GM19395 (cell line): ENCODE results near the gene AMY1A.
"Not testable (repeated sequence)": the region's sequence is repeated elsewhere in the genome, so short reads cannot be mapped to it uniquely, and the experiment has no call there.

ENCODE experiments used
- ATAC-seq: cut with Tn5 transposase; IDR thresholded peaks from one replicate; pipeline ENCODE4 v1.9.1; 2021; ENCODE audit warnings: mild to moderate bottlenecking, moderate library complexity; ENCODE audit not compliant: unreplicated experiment

AMY1A gene

GRCh38 chr1:103655460-103655859 lies at the start of gene AMY1A:
AMY1A (plus strand) TSS chr1:103655760; CDS start chr1:103656331, 571 bp downstream.
- not testable (repeated sequence) for ATAC-seq

GRCh38 chr1:103616362-103616761 lies 39.2 kb upstream of the AMY1A start:
- no peak for ATAC-seq

- ATAC-seq: not testable (repeated sequence)
Observed at GRCh38 chr1:103616994-103617477, 38.5 kb upstream of the AMY1A start, which contains the start of gene AMY2A. AMY2A (plus strand) TSS chr1:103617427; CDS start chr1:103617441, 14 bp downstream.

GRCh38 chr1:103627436-103627835 lies 28.1 kb upstream of the AMY1A start:
- not testable (repeated sequence) for ATAC-seq

DNA sequence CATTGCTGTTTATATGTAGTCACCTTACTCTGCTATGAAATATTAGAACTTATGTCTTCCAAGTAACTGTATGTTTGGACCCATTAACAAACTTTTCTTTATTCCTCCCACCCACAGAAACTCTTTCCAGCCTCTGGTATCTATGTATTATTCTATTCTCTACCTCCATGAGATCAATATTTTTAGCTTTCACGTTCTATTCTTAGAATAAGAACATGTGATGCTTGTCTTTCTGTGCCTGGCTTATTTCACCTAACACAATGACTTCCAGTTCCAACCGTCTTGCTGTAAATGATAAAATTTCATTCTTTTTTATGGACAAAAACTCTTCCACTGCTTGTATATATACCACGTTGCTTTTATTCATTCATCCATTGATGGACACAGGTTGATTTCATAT lies 14.4 kb upstream of the AMY1A start:
- not testable (repeated sequence) for ATAC-seq

GRCh38 chr1:103643908-103644307 lies 11.7 kb upstream of the AMY1A start:
- not testable (repeated sequence) for ATAC-seq

- not testable (repeated sequence) for ATAC-seq
Observed at GRCh38 chr1:103650305-103650704, 5.3 kb upstream of the AMY1A start.

DNA sequence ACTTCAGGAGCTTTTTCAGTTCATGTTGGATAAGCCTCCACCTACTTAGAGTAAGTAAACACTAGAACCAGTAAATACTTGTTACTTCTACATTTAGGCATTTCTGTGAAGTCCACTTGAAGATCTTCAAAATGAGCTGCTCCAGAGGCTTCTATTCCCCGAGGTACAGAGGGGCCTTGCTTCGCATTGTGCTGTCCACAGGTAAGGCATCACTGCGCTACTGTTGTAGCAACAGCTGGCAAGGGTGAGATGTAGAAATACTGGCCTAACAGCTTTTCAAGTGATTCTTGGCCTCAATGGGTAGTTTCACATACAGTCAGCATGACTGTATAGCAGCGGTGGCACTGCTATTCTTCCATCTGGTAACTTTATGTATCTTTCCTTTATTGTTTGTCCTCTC lies 4.7 kb upstream of the AMY1A start:
- ATAC-seq: not testable (repeated sequence)

DNA sequence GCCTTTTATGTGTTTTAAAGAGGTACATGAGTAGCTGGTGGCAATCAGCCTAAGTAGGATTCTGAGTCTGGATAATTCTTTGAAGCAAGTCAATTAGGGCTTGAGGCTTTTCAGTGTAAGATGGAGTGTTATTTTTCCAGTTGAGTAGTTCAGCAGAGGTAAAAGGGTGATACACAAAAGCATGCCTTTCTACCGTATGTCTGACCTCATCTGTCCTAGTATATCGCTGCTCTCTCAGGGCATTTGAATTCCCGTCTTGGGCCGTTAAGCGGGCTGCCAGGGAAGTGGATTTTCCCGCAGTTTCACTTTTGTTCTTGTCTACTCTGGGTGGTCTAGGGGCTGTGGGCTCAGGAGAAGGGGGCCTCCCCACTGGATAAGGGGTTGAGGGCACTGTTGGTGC lies 1.4 kb upstream of the AMY1A start:
- ATAC-seq: not testable (repeated sequence)

DNA sequence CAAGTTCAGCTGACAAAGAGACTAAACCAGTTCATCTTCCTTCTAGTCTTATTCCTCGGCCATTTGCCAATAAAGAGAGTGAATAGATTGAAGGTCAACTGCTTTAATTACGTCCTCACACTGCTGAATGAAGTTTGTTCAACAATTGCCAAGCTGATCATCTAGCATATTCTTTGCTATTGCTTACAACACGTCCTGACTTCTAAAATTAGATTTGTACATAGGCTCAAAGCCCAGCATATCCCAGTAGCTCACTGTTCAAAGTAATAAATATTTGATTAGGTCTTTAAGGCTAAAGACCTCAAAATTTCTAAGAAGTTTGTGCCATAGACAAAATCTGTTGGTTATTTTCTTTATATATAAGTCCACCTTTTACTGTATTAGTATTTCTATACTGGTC lies 20.8 kb downstream of the AMY1A start:
- ATAC-seq: not testable (repeated sequence)

DNA sequence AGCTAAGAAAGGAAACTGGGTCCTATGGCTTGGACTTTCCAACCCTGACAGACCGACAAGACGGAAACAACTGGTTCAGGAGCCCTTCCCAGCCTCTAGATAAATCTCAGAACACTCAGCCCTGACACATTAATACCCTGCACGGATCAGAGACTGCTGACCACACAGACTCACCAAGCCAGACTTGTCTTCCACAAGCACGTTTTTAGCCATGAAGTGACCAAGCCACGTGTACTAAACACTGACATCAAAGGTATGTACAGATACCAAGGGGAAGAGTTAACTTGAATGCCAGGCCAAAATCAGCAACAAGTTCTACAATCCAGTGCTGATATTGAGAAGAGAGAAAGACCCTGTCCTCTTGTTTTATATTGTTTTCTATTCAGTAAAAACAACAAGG lies 40.5 kb downstream of the AMY1A start, which contains the start of gene AMY1B:
TSS of gene AMY1B (minus strand) at position 101 of the 400 bp plus-strand sequence. CDS start 571 bp downstream, outside the sequence.
- not testable (repeated sequence) for ATAC-seq

DNA sequence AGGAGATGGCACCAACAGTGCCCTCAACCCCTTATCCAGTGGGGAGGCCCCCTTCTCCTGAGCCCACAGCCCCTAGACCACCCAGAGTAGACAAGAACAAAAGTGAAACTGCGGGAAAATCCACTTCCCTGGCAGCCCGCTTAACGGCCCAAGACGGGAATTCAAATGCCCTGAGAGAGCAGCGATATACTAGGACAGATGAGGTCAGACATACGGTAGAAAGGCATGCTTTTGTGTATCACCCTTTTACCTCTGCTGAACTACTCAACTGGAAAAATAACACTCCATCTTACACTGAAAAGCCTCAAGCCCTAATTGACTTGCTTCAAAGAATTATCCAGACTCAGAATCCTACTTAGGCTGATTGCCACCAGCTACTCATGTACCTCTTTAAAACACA lies 41.9 kb downstream of the AMY1A start:
- ATAC-seq: not testable (repeated sequence)

- not testable (repeated sequence) for ATAC-seq
Observed at GRCh38 chr1:103700669-103701068, 45.1 kb downstream of the AMY1A start.

- ATAC-seq: not testable (repeated sequence)
Observed at GRCh38 chr1:103701256-103701655, 45.7 kb downstream of the AMY1A start.

DNA sequence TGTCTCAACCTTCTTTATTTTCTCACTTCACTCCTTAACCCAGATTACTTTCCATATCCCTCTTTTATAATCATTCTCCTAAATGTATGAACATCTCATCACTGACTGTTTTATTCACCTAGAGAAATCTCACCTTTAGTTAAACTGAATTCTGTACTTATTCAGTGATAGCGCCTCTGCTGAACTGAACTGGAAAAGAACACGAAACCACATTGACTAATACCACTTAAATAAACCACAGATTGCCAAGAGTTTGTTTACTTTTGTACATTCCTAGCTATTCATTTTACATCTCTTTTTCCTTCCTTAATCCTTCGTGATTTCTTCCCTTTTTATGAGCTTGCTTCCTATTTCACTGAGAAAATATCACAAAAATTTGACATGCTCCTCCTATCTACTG lies 52.1 kb downstream of the AMY1A start:
- not testable (repeated sequence) for ATAC-seq

DNA sequence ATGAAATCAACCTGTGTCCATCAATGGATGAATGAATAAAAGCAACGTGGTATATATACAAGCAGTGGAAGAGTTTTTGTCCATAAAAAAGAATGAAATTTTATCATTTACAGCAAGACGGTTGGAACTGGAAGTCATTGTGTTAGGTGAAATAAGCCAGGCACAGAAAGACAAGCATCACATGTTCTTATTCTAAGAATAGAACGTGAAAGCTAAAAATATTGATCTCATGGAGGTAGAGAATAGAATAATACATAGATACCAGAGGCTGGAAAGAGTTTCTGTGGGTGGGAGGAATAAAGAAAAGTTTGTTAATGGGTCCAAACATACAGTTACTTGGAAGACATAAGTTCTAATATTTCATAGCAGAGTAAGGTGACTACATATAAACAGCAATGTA lies 54.8 kb downstream of the AMY1A start:
- not testable (repeated sequence) for ATAC-seq
